Prostate gland (tissue), 2 donors: ENCODE data around the gene CDK14.

ENCODE experiments used
- CTCF ChIP-seq, 4 experiments: fragments of 200-600 bp in 2 of 4; fragments of 450-650 bp in 2 of 4; sonication (generic) in 2 of 4; IDR thresholded peaks; 1 replicate in 3 of 4; 2 replicates in 1 of 4; pipeline ENCODE4 v1.5.1; 2016 to 2019; ENCODE audit warnings: antibody characterized with exemption in 4 of 4, mild to moderate bottlenecking in 2 of 4, moderate library complexity in 2 of 4
- POLR2AphosphoS5 ChIP-seq: sonication (generic); formaldehyde crosslinking; IDR thresholded peaks from one replicate; pipeline ENCODE4 v1.6.1; 2017; ENCODE audit warnings: antibody characterized with exemption

GRCh38 chr7:90769036-90769435 lies 172.9 kb downstream of the CDK14 start:
- TF ChIP-seq CTCF (IDR thresholded peaks at IDR 0.05), result no peak
- TF ChIP-seq POLR2AphosphoS5, result no peak
